GM12878 (cell line): Measurements from ENCODE around the gene ADAMTS16. TPM values are rescaled to one million over a fixed set of nuclear protein-coding genes. Genes with fewer than 3 reads are reported as not detected.

ENCODE experiments used
- ATAC-seq: fragments of 200-7000 bp; cut with Tn5 transposase; 3 replicates; pipeline ENCODE4 v1.9.1; 2020; ENCODE audit warnings: mild to moderate bottlenecking, moderate library complexity
- BruUV-seq: library from RNA; stranded (reverse); fragments of 400-500 nt; replicated peaks from 2 replicates; lab custom pipeline; 2021; lab: Mats Ljungman, UMichigan
- CTCF ChIA-PET: fragments of 300-600 bp; sonication (Branson Sonifier 250); formaldehyde crosslinking; extraction: SDS; loops from one replicate; lab custom pipeline; 2021; ENCODE audit warnings: inconsistent platforms; lab: Yijun Ruan, JAX
- POLR2A ChIA-PET: fragments of 350-600 bp; formaldehyde crosslinking; extraction: SDS; loops from one replicate; lab custom pipeline; 2021; ENCODE audit warnings: inconsistent platforms; lab: Charles Lee
- RAD21 ChIA-PET: fragments of 300-600 bp; sonication (Branson Sonifier 250); formaldehyde crosslinking; loops from one replicate; lab custom pipeline; 2023; ENCODE audit warnings: antibody characterized with exemption; ENCODE audit not compliant: unreplicated experiment; lab: Charles Lee
- SMC1A ChIA-PET: fragments of 300-600 bp; sonication (Branson Sonifier 250); formaldehyde crosslinking; loops from one replicate; lab custom pipeline; 2023; ENCODE audit not compliant: unreplicated experiment, uncharacterized antibody; lab: Charles Lee
- DNase-seq: peaks from one replicate; pipeline ENCODE4 v3.0.0-alpha.2; 2011; ENCODE audit warnings: low read depth, low spot score
- FAIRE-seq: peaks from 3 replicates; lab custom pipeline; 2011; peaks lifted over from hg19 to GRCh38; lab: Jason Lieb, UNC
- H2AFZ ChIP-seq: 2 replicates; pipeline ENCODE4 v1.6.0; 2011; ENCODE audit warnings: low read depth, low read length, control low read depth; ENCODE audit not compliant: control insufficient read depth
- H3K27ac ChIP-seq: 2 replicates; pipeline ENCODE4 v1.5.1; 2011; ENCODE audit warnings: control low read depth; ENCODE audit not compliant: control insufficient read depth, insufficient read depth
- H3K27me3 ChIP-seq, 2 experiments: replicated peaks in 1 of 2; 2 replicates each; pipeline versions ENCODE4 v1.6.0 to v1.6.1; 2011; ENCODE audit warnings: low read length in 1 of 2; ENCODE audit not compliant: control insufficient read depth in 2 of 2, insufficient read depth in 2 of 2
- H3K36me3 ChIP-seq, 2 experiments: 2 replicates each; pipeline ENCODE4 v1.5.1; 2011; ENCODE audit warnings: low read length in 1 of 2; ENCODE audit not compliant: control insufficient read depth in 2 of 2, insufficient read depth in 2 of 2
- H3K4me1 ChIP-seq: 2 replicates; pipeline ENCODE4 v1.6.1; 2011; ENCODE audit warnings: mild to moderate bottlenecking, low read length, moderate library complexity, mixed read lengths; ENCODE audit not compliant: control insufficient read depth, insufficient read depth
- H3K4me2 ChIP-seq: 2 replicates; pipeline ENCODE4 v1.6.0; 2011; ENCODE audit warnings: control low read depth; ENCODE audit not compliant: control insufficient read depth, insufficient read depth
- H3K4me3 ChIP-seq: fragments of 200-600 bp; sonication (generic); 2 replicates; pipeline ENCODE4 v1.5.1; 2016
- H3K79me2 ChIP-seq: 2 replicates; pipeline ENCODE4 v1.6.0; 2011; ENCODE audit warnings: low read length; ENCODE audit not compliant: control insufficient read depth, insufficient read depth
- H3K9ac ChIP-seq: 2 replicates; pipeline ENCODE4 v1.8.0; 2011; ENCODE audit warnings: low read length, control low read depth, mixed read lengths; ENCODE audit not compliant: control insufficient read depth, insufficient read depth
- H3K9me3 ChIP-seq: replicated peaks from 3 replicates; pipeline ENCODE4 v1.5.1; 2011; ENCODE audit warnings: mild to moderate bottlenecking, low read length; ENCODE audit not compliant: control insufficient read depth, insufficient read depth
- H4K20me1 ChIP-seq: 2 replicates; pipeline ENCODE4 v1.6.0; 2011; ENCODE audit not compliant: control insufficient read depth, insufficient read depth
- BMI1 ChIP-seq: fragments of 450-650 bp; IDR thresholded peaks from 2 replicates; pipeline ENCODE4 v1.6.1; 2016; ENCODE audit warnings: mild to moderate bottlenecking, moderate library complexity, borderline replicate concordance
- EGR1 ChIP-seq, 2 experiments: IDR thresholded peaks; 1 replicate in 1 of 2; 2 replicates in 1 of 2; pipeline ENCODE4 v1.6.1; 2011 to 2012; ENCODE audit warnings: low read depth in 2 of 2, low read length in 2 of 2, borderline replicate concordance in 1 of 2, mild to moderate bottlenecking in 1 of 2, moderate library complexity in 1 of 2
- ELK1 ChIP-seq: IDR thresholded peaks from 2 replicates; pipeline ENCODE4 v1.6.1; 2012; ENCODE audit warnings: low read depth, low read length, improper control_type of control experiment
- MYC ChIP-seq: IDR thresholded peaks from 2 replicates; pipeline ENCODE4 v1.6.1; 2011; ENCODE audit warnings: mild to moderate bottlenecking, low read length, moderate library complexity, inconsistent platforms; ENCODE audit not compliant: insufficient read depth, insufficient replicate concordance, insufficient read length, severe bottlenecking
- NFIC ChIP-seq: IDR thresholded peaks from 2 replicates; pipeline ENCODE4 v1.6.1; 2012; ENCODE audit warnings: low read depth, mild to moderate bottlenecking, inconsistent platforms, low read length, moderate library complexity
- POLR2A ChIP-seq: IDR thresholded peaks from 2 replicates; pipeline ENCODE4 v1.6.1; 2011; ENCODE audit warnings: low read depth, mild to moderate bottlenecking, low read length
- SREBF2 ChIP-seq: IDR thresholded peaks from 2 replicates; pipeline ENCODE4 v1.6.1; 2012; ENCODE audit warnings: mild to moderate bottlenecking, low read length
- WGBS: methylation state at CpG from one replicate; pipeline ENCODE4 v1.1.6; 2016; ENCODE audit warnings: low lambda C conversion rate; ENCODE audit not compliant: insufficient replicate concordance, insufficient coverage; ENCODE audit errors: missing lambda C conversion rate; 5-methylcytosine and 5-hydroxymethylcytosine counted together
- in situ Hi-C: fragments of 300-500 bp; cut with MboI; formaldehyde crosslinking; loops from 9 replicates; pipeline ENCODE4 v1.14.3; 2018; ENCODE audit warnings: mixed read lengths
- intact Hi-C: fragments of 100-400 bp; cut with micrococcal nuclease; formaldehyde crosslinking; loops from one replicate; pipeline ENCODE4 v1.14.2; 2022; ENCODE audit not compliant: unreplicated experiment
- polyA plus RNA-seq, 11 experiments: library from polyadenylated mRNA; depleted of rRNA in 4 of 11; unstranded in 6 of 11; stranded (reverse) in 5 of 11; fragments of >200 nt; fragmentation: Nextera tagmentation in 4 of 11; fragmentation: Illumina TruSeq in 1 of 11; extraction: Ambion mirVana in 4 of 11; extraction: Trizol in 1 of 11; gene quantifications; 1 replicate in 1 of 11; 2 replicates in 10 of 11; pipeline versions ENCODE4 v1.2.1 to v1.2.3, GENCODE V29; 2011 to 2016; ENCODE audit warnings: inconsistent platforms in 2 of 11, missing spikeins in 2 of 11, low read depth in 1 of 11
- total RNA-seq, 4 experiments: library from RNA; depleted of rRNA in 3 of 4; stranded (reverse); fragments of >200 nt in 3 of 4; fragmentation: Illumina TruSeq in 1 of 4; extraction: Trizol in 1 of 4; gene quantifications; 2 replicates each; pipeline versions ENCODE4 v1.2.1 to v1.2.3, GENCODE V29; 2013 to 2021

ADAMTS16 gene
- total and polyA plus RNA-seq, 10 of the 15 experiments (the other 5 are each of a cell fraction or from before 2014, with no cell fraction given), result 0.04 TPM; not detected in 9

GRCh38 chr5:5303242-5303641 is 163.1 kb downstream of the ADAMTS16 start:
- Histone ChIP-seq H3K27me3 (no peaks in the 10 kb centered on the region), H3K9ac (no peak overlapping the region), H2AFZ (no peak overlapping the region)
- ChIA-PET RAD21 (no interaction called here), SMC1A (no interaction called here)
- no TSS peak for BruUV-seq
- WGBS, result 58% methylated on average over 15 of the region's 15 CpGs
- TF ChIP-seq EGR1 (IDR thresholded peaks at IDR 0.05; ENCODE audit: borderline replicate concordance in 1 of 2, low read depth in 2 of 2, low read length in 2 of 2) (no peak), ELK1 (no peak), MYC (no peak), NFIC (no peak), BMI1 (no peak), POLR2A (no peak), SREBF2 (no peak)
- TF ChIP-seq, all 136 proteins: peak for 0
- CTCF ChIA-PET, result no interaction called here
- Histone ChIP-seq H3K4me1 (no peaks in the 10 kb centered on the region), H3K9me3 (no peaks in the 10 kb centered on the region), H3K4me3 (no peak overlapping the region), H3K36me3 (no peaks in the 10 kb centered on the region), H3K79me2 (no peaks in the 10 kb centered on the region), H4K20me1 (no peaks in the 10 kb centered on the region), H3K27ac (no peak overlapping the region), H3K4me2 (no peak overlapping the region)
- no peak for FAIRE-seq
- in situ Hi-C loops, result no loop called here
- no peak for DNase-seq
- intact Hi-C loops, result no loop called here
- ATAC-seq, result no peak
- POLR2A ChIA-PET, result no interaction called here
